ENCODE results near the gene MRPL49. TPM values are rescaled to one million over a fixed set of nuclear protein-coding genes. Genes with fewer than 3 reads are reported as not detected.

MRPL49 gene
- total RNA-seq, 4 donors from 2014 or later, result 70.9 to 112 (median 91.6) TPM

GRCh38 chr11:65128182-65129145 is 6.3 kb downstream of the MRPL49 start:
- Histone ChIP-seq H3K4me3 (replicated peaks in 1 of 3) (no peak overlapping the region), H3K27me3 (no peaks in the 10 kb centered on the region), H3K9me3 (no peaks in the 10 kb centered on the region), H3K27ac (no peak overlapping the region), H3K4me1 (peaks cover 6 to 10% of the 10 kb centered on the region in 2 donors), H3K36me3 (peaks cover 78 to 81% of the 10 kb centered on the region in 2 donors)
- TF ChIP-seq CTCF (IDR thresholded peaks at IDR 0.05) (no peak), POLR2A (IDR thresholded peaks at IDR 0.05) (no peak)
- DNase-seq, result no peak
- intact Hi-C loops (cut with DNase I), result no loop called here
- WGBS, 2 donors, result 82 to 92% methylated on average over 8 to 14 of the region's 15 CpGs

DNA sequence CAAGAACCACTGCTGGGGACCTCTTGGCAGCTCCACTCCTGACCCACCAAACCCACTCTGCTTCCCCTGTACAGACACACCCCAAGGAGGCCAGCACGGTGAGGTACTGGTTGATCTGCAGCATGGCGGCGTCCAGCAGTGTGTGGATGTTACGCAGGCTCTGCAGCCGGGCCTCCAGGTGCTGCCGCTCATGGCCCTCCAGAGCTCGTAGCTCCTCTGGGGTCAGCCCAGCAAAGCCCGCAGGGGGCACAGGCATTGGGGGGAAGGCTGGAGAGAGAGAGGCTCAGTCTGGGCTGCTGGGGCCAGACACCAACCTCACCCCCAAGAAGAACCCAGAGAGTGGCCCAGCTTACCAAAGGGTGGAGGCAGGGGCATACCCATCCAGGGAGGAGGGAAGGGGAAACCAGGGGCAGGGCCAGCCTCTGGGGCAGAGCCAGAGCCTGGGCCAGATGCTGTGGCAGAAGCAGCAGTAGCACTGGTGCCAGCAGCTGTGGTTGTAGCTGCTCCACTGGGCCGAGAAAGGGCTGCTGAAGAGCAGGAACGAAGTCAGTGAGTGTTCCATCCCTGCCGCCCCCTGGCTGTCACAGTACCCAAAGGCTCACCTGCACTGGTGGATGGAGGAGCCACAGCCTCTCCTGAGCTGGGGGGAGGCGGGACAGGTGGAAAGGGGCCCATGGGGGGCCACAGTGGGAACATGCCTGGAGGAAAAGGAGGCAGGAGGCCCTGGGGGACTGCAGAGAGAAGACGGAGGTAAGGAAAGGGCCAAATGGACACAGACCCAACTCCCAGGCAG is 7.7 kb downstream of the MRPL49 start:
- 90 to 92% methylated on average over 12 to 13 of the region's 13 CpGs for WGBS, 2 donors
- Histone ChIP-seq H3K4me1 (peaks cover 7 to 11% of the 10 kb centered on the region in 2 donors), H3K9me3 (no peaks in the 10 kb centered on the region), H3K27ac (no peak overlapping the region), H3K36me3 (peaks cover 77 to 81% of the 10 kb centered on the region in 2 donors), H3K4me3 (replicated peaks in 1 of 3) (no peak overlapping the region), H3K27me3 (no peaks in the 10 kb centered on the region)
- no peak for DNase-seq
- intact Hi-C loops (cut with DNase I), result loop anchor here (5.0 kb wide), 1 partner anchor 52 kb away; the partner anchor contains the start of gene CAPN1
- no peak for TF ChIP-seq POLR2A (IDR thresholded peaks at IDR 0.05)

DNA sequence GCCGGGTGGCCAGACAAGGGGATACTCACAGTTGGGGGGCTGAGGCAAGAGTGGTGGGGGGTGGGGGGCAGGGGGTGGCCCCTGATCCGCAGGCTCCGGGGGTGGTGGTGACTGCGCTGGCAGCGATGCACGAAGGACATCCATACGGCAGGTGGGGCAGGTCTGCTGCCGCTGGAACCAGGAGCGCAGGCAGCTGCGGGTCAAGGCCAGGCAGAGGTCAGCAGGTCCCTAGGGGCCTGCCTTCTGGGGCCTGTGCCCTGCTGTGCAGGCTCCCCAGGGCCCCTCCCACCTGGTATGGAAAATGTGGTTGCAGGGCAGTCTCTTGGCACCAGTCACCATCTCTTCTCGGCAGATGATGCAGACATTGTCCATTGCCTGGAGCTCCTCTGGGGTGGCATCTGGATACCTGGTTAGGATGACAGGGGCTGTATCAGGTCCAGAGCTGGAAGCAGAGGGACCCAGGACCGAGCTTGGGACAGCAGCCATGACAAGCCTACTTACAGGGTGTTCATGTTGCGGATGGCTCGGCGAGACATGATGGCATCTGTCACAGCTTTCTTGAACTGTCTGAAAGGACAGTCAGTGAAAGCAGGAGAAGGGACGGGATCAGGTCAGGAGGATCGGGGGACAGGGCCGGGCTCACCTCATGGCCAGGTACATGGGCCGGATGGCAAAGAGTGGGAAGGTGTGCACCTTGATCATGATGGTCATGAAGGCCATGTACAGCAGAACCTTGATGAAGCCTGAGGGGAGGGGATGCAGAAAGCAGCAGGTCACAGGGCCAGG is 8.7 kb downstream of the MRPL49 start:
- DNase-seq, result no peak
- H3K4me1 ChIP-seq, result peaks cover 13 to 17% of the 10 kb centered on the region in 2 donors
- H3K27ac ChIP-seq, result no peak overlapping the region
- no peak for TF ChIP-seq POLR2A (IDR thresholded peaks at IDR 0.05)
- no peak for TF ChIP-seq CTCF (IDR thresholded peaks at IDR 0.05)
- no peak overlapping the region for H3K4me3 ChIP-seq (replicated peaks in 1 of 3)
- intact Hi-C loops (cut with DNase I), result loop anchor here (5.0 kb wide), 1 partner anchor 51 kb away; the partner anchor contains the start of gene CAPN1
- no peaks in the 10 kb centered on the region for H3K27me3 ChIP-seq
- H3K9me3 ChIP-seq, result no peaks in the 10 kb centered on the region
- peaks cover 67 to 71% of the 10 kb centered on the region in 2 donors for H3K36me3 ChIP-seq
- WGBS, 2 donors, result 94 to 97% methylated on average over 9 to 18 of the region's 19 CpGs

DNA sequence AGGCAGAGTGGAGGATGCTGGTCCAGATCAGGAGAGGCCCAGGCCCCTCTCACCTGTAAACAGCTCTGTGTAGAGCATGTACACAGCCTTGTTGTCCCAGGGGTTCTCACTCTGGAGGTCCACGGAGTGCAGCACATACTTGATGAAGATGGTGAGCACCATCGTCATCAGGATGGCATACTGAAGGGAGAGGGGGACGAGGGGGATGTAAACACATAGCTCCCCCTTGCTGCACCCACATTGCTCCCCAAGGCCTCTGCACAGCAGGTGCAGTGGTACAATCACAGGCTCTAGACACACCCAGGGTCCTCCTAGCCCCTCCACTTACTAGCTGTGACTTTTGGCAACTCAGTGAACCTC is 9.3 kb downstream of the MRPL49 start:
- 81 to 89% methylated on average over 3 of the region's 3 CpGs for WGBS, 2 donors
- H3K4me1 ChIP-seq, result peaks cover 17 to 20% of the 10 kb centered on the region in 2 donors
- no peak overlapping the region for H3K27ac ChIP-seq
- intact Hi-C loops (cut with DNase I), result loop anchor here (5.0 kb wide), 1 partner anchor 51 kb away; the partner anchor contains the start of gene CAPN1
- H3K27me3 ChIP-seq, result no peaks in the 10 kb centered on the region
- H3K9me3 ChIP-seq, result no peaks in the 10 kb centered on the region
- H3K4me3 ChIP-seq (replicated peaks in 1 of 3), result no peak overlapping the region
- peaks cover 61 to 66% of the 10 kb centered on the region in 2 donors for H3K36me3 ChIP-seq
- DNase-seq, result no peak
- no peak for TF ChIP-seq POLR2A (IDR thresholded peaks at IDR 0.05)
- TF ChIP-seq CTCF (IDR thresholded peaks at IDR 0.05), result no peak

DNA sequence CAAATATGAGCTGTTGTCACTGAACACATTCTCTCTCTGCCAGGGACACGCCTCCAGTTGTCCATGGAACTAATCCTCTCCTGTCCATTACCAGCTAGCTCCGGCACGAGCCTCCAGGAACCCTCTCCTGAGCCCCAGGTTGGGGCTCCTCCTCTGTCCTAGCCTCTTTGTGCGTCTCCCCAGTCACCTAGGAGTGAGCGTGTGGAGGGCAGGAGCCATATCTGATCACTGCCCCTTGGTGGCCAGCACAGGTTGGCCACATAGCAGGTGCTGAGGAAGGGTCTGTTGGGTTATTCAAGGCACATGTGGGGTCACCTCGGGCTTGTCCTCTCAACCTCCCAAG is 9.7 kb downstream of the MRPL49 start:
- no peak overlapping the region for H3K27ac ChIP-seq
- DNase-seq, result no peak
- no peak overlapping the region for H3K4me3 ChIP-seq (replicated peaks in 1 of 3)
- H3K36me3 ChIP-seq, result peaks cover 57 to 61% of the 10 kb centered on the region in 2 donors
- H3K4me1 ChIP-seq, result peaks cover 20 to 22% of the 10 kb centered on the region in 2 donors
- no peaks in the 10 kb centered on the region for H3K9me3 ChIP-seq
- no peaks in the 10 kb centered on the region for H3K27me3 ChIP-seq
- TF ChIP-seq CTCF (IDR thresholded peaks at IDR 0.05), result no peak
- TF ChIP-seq POLR2A (IDR thresholded peaks at IDR 0.05), result no peak
- intact Hi-C loops (cut with DNase I), result loop anchor here (5.0 kb wide), 1 partner anchor 50 kb away; the partner anchor contains the start of gene CAPN1
- WGBS, 2 donors, result 90 to 94% methylated on average over 6 of the region's 6 CpGs
